Left hindlimb (tissue), 1 donor: ENCODE measurements around the gene BCL2.

Source experiments
- DNase-seq: peaks from one replicate; pipeline ENCODE4 v3.0.0-alpha.2; 2018

Gene BCL2

GRCh38 chr18:63154350-63155152 lies 165.0 kb downstream of the BCL2 start:
- no peak for DNase-seq

- DNase-seq: no peak
These were observed 166.8 kb downstream of the BCL2 start for GRCh38 chr18:63152791-63153190.

- DNase-seq: no peak
These were observed 167.5 kb downstream of the BCL2 start for GRCh38 chr18:63152096-63152495.

DNA sequence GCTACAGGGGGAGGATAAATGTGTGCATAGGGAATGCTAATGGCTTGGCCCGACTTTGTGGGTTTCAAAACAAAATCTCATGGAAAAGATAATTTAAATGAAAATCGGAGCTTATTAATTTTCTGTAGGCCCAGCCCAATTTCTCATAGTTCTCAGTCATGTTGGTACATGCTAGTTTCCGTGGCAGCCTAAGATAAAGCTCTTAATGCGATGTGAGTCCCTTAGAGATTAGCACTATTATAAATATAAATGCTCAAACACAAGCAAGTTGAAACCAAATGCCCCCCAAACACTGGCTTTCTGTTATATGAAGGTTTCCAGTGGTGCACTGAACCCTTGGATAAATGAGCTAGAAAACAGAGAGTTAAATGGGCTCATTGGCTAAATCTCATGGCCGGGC lies 168.0 kb downstream of the BCL2 start:
- DNase-seq: no peak

GRCh38 chr18:63150942-63151421 lies 168.6 kb downstream of the BCL2 start:
- DNase-seq: no peak

DNA sequence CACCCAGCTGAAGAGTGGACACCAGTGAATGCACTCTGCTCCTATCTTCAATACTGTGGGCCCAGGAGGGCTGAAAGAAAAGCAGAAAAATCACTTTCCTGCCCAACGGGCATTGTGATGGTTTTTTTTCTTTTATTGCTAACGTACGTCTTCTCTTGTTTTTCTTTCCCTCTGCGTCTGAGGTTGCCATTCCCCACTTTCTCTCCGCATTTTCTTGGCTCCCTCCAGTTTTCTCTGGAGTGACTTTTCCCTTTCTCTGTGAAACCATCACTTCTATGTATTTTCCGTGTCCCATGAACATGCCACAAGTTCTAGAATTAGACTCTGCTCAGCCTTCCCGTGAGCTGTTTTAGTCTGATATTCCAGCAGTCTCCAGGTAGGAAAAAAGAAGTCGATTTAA lies 169.2 kb downstream of the BCL2 start:
- no peak for DNase-seq

DNA sequence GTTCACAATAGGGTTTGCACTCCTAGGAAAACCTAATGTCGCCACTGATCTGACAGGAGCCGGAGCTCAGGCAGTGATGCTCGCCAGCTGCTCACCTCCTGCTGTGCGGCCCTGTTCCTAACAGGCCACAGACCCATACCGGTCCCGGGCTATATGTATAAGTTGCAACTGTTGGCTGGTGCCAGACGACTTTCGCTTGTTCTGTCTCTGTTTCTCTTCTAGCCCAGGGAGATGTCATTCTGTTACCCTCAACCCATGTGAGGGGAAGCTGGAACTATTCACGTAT lies 170.3 kb downstream of the BCL2 start:
- no peak for DNase-seq

DNA sequence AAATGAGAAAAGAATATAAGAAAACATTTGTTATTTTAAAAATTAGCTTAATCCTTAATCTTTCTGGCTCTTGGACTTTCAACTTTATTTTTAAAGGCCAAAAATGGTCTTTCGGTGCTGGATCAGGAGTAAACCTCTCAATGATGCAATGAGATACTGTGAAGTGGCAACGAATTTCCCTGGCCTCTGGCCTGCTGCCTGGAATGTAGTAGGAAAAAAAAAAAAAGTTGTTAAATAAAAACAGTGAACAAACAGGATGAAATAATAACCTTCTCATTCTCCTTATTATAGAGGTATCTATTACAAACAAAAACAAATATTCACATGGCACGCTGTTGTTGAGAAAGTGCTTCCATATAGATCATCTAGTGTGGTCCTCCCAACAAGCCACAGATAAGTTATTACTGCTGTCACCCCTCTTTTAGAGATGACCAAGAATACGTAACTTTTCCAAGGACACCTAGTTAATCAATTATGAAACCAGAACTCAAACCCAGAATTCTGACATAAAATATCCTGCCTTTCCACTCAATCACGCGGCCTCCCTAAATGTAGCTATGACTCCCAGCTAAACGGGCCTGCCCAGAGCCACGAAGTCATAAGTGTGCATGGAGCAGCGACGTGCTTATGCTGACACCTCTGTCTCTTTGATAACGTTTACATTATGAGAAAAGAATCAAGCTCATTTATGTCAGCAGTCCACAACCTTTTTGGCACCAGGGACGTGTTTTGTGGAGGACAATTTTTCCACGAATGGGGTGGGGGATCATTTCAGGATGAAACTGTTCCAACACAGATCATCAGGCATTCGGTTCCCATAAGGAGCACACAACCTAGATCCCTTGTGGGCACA lies 170.9 kb downstream of the BCL2 start:
- no peak for DNase-seq

DNA sequence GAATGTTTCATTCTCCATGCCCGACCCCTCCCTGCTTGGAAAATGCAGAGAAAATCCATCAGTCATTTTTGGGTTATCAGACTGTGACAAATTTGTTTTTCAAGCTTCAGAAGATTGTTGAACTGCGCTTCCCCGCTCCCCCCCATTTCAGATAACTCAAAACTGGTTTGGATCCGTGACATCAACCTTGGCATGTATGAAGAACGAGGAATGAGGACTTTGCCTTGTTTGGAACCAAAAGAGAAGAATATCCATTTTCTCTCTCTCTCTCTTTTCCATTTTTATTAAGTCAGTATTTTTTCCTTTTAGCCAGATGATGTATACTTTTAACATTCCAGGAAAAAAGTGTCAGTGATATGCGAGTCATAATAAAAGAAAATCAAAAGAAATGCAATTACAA lies 171.6 kb downstream of the BCL2 start:
- no peak for DNase-seq

DNA sequence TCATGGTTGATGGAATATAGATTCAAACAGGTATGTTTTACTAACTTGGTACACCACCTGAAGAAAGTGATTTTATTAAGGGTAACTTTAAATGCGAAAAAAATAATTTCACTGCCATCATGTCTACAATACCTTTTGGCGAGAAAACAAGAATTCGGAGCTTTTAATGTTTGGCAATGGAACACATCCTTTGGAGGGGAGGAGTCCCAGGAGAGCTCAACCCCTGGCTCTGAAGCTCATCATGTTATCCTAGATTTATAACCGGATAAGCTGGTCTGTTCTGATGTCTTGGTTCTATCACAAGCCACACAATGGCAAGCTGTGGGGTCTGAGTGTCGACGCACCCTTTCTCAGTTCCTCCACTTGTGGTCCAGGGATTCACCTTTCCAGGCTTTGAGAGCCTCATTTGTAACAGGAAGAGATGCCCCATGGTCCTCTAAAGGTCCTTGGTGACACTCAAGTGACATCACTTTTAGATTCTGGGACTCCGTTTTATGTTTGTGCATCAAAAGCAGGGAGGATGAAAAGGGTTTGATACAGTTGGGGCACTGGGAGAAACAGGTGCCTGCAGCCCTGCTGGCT lies 172.7 kb downstream of the BCL2 start:
- no peak for DNase-seq

GRCh38 chr18:63145851-63146555 lies 173.6 kb downstream of the BCL2 start:
- DNase-seq: peak; percentile 86

GRCh38 chr18:63145166-63145850 lies 174.3 kb downstream of the BCL2 start:
- no peak for DNase-seq

- DNase-seq: no peak
These were observed 174.8 kb downstream of the BCL2 start for GRCh38 chr18:63144748-63145147.

DNA sequence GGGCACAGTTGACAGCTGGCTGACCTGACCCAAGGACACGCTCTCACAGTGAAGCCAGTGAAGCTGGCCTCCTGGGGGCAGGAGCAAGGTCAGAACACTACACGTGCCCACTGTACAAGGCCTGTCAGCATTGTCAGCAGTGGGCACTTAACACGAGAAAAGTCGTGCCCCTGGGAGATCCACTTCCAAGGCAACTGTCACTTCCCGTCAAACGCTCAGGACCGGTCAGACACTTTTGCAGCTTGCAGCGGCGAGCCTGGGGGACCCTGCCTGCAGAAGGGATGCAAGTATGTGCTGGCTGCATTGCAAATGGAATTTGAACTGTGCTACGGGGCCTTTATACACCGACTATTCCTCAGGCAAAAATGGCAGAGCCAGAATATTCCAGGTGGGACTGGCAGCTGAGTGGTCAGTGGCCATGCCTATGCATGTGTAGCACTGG lies 176.2 kb downstream of the BCL2 start:
- no peak for DNase-seq

GRCh38 chr18:63142594-63143225 lies 176.9 kb downstream of the BCL2 start:
- no peak for DNase-seq

DNA sequence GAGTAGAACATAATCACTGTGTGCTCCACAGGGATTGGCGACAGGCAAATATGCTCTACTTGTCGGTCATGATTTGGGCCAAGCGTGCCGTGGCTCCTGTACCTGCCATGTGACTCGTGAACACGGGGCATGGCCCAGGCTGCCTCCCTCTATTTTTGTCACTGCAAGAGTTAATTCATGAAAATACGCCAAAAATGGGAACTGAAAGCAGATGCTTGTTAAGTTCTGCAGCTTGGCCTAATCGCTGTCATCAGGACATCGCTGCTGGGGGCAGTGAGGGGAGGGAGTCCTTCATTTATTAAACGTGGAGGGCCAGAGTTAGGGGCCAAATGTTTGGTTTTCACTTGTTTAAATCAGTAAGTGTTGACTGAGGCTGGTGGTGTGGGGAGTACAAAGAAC lies 177.8 kb downstream of the BCL2 start:
- no peak for DNase-seq

DNA sequence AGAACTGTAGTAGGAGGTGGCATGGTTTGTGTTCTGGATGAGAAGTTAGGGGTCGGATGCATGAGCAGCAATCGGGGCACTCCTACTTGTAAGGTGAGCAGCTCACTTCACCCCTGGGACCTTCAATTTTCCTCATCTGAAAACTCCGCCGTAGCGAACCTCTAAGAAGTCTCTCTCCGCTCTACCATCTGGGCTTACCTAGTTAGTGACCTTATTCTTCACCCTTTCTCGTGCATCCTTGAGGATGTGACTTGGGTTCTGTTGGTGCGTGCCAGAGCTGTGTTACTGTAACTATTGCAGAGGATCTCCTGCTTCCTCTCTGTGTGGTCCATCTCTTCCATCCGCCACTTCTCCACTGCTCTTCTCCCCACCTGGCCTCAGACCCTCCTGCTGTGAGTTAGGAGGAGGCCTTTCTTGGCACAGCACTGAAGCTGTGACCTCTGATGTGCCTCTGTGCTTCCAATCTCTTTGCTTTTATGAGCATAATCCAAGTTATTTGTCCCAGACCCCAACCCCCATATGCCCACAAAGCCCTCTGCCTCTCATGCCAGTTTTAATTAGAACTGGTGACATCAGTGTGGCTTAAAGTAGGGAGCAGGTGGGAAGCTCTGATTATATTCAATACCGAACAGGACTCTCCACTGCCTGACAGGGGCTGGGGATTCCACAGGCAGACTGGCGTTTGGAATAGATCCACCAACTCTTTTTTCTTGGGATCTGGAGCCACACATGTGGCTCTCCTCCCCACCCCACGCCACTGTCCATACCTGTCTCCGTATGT lies 178.4 kb downstream of the BCL2 start:
- DNase-seq: no peak

DNA sequence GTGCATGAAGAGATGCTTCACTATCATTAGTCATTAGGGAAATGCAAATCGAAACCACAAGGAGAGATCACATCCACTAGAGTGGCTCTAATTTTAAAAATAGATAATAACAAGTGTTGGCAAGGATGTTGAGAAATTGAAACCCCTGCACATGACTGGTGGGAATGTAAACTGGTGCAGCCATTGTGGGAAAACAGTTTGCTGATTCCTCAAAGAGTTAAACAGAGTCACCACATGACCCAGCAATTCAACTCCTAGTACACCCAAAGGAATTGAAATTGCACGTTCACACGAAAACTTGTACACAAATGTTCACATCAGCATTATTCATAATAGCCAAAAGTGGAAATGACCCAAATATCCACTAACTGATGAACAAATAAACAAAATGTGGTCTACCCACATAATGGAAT lies 179.5 kb downstream of the BCL2 start:
- DNase-seq: no peak

DNA sequence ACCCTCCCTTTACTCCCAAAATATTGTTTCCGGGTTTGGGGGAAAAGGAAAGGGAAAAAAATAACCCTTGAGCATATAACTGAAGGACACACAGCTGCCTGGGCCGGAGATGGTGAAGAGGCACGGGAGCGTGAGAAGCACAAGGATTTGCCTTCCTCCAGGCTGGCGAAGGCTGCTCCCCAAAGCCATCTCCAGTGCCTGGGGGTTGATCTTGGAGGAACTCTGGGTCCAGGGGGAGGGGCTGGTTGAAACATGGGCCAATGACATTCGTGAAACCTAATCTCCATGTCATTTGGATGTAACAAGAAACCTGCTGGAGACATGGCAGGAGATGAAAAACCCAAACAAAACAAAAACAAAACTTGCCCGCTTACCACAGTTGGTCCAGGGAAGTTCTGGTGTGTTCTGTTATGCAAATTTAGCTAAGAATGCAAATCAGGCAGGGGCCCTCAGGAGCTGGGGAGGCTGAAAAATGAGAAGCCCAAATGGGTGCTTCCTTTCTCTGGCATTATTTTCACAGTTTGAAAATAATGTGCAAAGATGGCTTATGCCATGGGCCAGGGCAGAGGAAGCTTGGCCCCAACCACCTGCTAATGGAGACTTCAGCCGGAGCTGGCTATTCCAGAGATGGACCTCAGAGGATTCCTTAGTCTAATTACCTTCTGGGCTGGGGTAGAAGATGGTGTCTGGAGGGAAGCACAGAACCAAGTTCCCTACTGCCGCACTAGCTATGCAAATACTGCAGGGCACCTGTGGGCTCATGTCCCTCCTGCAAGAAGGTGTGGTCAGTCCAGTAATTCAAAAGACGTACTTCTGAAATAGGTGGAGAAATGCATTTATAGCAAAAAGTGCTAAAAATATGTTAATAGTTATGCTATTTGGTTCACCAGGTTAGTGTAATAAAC lies 180.9 kb downstream of the BCL2 start:
- no peak for DNase-seq

- no peak for DNase-seq
These were observed 181.6 kb downstream of the BCL2 start for GRCh38 chr18:63137999-63138435.
